GM23248 (cell line): Measurements from ENCODE around the gene DYNLRB1. TPM values are rescaled to one million over a fixed set of nuclear protein-coding genes. Genes with fewer than 3 reads are reported as not detected.
"Not testable (repeated sequence)": the region's sequence is repeated elsewhere in the genome, so short reads cannot be mapped to it uniquely, and the experiment has no call there.

ENCODE experiments used
- DNase-seq: peaks from one replicate; pipeline ENCODE4 v3.0.0-alpha.2; 2015
- H2AFZ ChIP-seq: fragments of 200-600 bp; sonication (generic); 2 replicates; pipeline ENCODE4 v1.6.1; 2016; ENCODE audit warnings: antibody characterized with exemption
- H3F3A ChIP-seq: fragments of 200-600 bp; sonication (generic); 2 replicates; pipeline ENCODE4 v1.6.1; 2016; ENCODE audit warnings: mild to moderate bottlenecking, antibody characterized with exemption, mixed run types; ENCODE audit not compliant: insufficient read depth
- H3K27ac ChIP-seq: fragments of 200-600 bp; sonication (generic); 2 replicates; pipeline ENCODE4 v1.5.1; 2016; ENCODE audit warnings: mild to moderate bottlenecking
- H3K27me3 ChIP-seq: fragments of 200-600 bp; sonication (generic); replicated peaks from 2 replicates; pipeline ENCODE4 v1.6.1; 2016; ENCODE audit warnings: mild to moderate bottlenecking; ENCODE audit not compliant: insufficient read depth
- H3K36me3 ChIP-seq: fragments of 200-600 bp; sonication (generic); 2 replicates; pipeline ENCODE4 v1.6.1; 2016; ENCODE audit warnings: low read depth, mild to moderate bottlenecking
- H3K4me1 ChIP-seq: fragments of 200-600 bp; sonication (generic); 2 replicates; pipeline ENCODE4 v1.6.1; 2016; ENCODE audit warnings: mild to moderate bottlenecking; ENCODE audit not compliant: insufficient read depth
- H3K4me2 ChIP-seq: fragments of 200-600 bp; sonication (generic); one replicate; pipeline ENCODE4 v1.6.1; 2016; ENCODE audit warnings: mild to moderate bottlenecking; ENCODE audit not compliant: unreplicated experiment
- H3K4me3 ChIP-seq: fragments of 200-600 bp; sonication (generic); 2 replicates; pipeline ENCODE4 v1.5.1; 2016; ENCODE audit warnings: mild to moderate bottlenecking
- H3K79me2 ChIP-seq: fragments of 200-600 bp; sonication (generic); 2 replicates; pipeline ENCODE4 v1.6.1; 2016; ENCODE audit warnings: mild to moderate bottlenecking; ENCODE audit not compliant: insufficient read depth
- H3K9ac ChIP-seq: fragments of 200-600 bp; sonication (generic); 2 replicates; pipeline ENCODE4 v1.6.1; 2016; ENCODE audit warnings: mild to moderate bottlenecking
- H3K9me2 ChIP-seq: fragments of 200-600 bp; sonication (generic); 2 replicates; pipeline ENCODE4 v1.6.1; 2016; ENCODE audit warnings: mixed run types, mild to moderate bottlenecking, moderate library complexity; ENCODE audit not compliant: insufficient read depth
- H3K9me3 ChIP-seq: fragments of 200-600 bp; sonication (generic); one replicate; pipeline ENCODE4 v1.6.1; 2017; ENCODE audit warnings: low read depth
- H4K20me1 ChIP-seq: fragments of 200-600 bp; sonication (generic); 2 replicates; pipeline ENCODE4 v1.6.0; 2016; ENCODE audit not compliant: insufficient read depth
- EZH2 ChIP-seq: fragments of 200-600 bp; sonication (generic); IDR thresholded peaks from 2 replicates; pipeline ENCODE4 v1.6.1; 2018; ENCODE audit warnings: antibody characterized with exemption, mild to moderate bottlenecking; ENCODE audit not compliant: insufficient read depth, poor library complexity, severe bottlenecking
- EZH2phosphoT487 ChIP-seq: fragments of 200-600 bp; sonication (generic); IDR thresholded peaks from 2 replicates; pipeline ENCODE4 v1.6.1; 2018; ENCODE audit warnings: antibody characterized with exemption, moderate library complexity, mild to moderate bottlenecking, low read depth; ENCODE audit not compliant: insufficient read depth
- WGBS, 2 experiments: methylation state at CpG; one replicate each; pipeline ENCODE4 v1.1.6; 2015 to 2017; ENCODE audit warnings: low lambda C conversion rate in 2 of 2, low coverage in 1 of 2; ENCODE audit errors: missing lambda C conversion rate in 2 of 2; 5-methylcytosine and 5-hydroxymethylcytosine counted together
- in situ Hi-C: fragments of 300-500 bp; cut with MboI; formaldehyde crosslinking; loops from 2 replicates; pipeline ENCODE4 v1.15.0; 2020
- polyA plus RNA-seq: library from polyadenylated mRNA; unstranded; fragments of >200 nt; fragmentation: Nextera tagmentation; extraction: Ambion mirVana; gene quantifications from 2 replicates; pipeline ENCODE4 v1.2.1, GENCODE V29; 2016
- total RNA-seq: library from RNA; depleted of rRNA; stranded (reverse); fragments of >200 nt; shearing (Covaris generic); gene quantifications from 2 replicates; pipeline ENCODE4 v1.2.3, GENCODE V29; 2014

DYNLRB1 gene
- total and polyA plus RNA-seq, 2 experiments from 2014 or later = 100 to 279 TPM

DNA sequence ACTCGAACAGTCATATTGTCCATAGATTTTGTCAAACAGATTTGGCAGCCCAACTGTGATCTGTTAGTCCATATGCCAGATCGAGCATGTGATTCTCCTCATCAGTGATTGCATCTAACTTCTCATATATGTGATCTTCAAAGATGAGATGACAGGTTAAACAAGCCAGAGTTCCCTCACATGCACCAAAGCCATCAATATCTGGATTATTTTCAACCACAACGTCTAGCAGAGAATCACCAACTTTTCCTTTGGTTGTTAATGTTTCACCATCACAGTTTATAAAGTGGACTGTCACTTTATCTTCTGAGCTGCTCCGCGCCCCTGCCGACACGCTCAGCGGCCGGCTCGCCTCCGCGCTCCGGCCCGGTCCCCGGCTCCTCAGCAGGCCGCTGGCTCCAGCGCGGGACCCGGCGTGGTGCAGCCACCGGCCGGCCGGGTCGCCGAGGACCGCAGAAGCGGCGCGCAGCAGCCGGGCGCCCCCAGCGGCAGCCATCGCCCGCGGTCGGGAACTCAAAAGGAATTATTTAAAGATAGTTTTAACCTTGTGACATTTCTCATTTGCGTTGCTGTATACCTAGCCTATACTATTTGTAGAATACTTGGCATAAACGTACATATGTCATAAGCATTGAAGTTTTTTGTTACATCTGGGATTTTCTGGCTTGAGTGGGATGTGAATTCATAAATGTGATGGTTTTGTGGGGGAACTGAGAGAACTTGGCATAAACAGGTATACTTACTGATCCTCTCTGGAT is 40.1 kb upstream of the DYNLRB1 start:
- Histone ChIP-seq H3K9ac (peak overlapping the region; percentile 40; the same call in 1 of the 2 replicates), H3K27ac (peak overlapping the region; percentile 34), H3K9me3 (no peaks in the 10 kb centered on the region), H3F3A (peaks cover 39% of the 10 kb centered on the region), H3K36me3 (peaks cover 37% of the 10 kb centered on the region), H3K4me1 (peaks cover 29% of the 10 kb centered on the region), H2AFZ (peak overlapping the region; percentile 45), H3K4me3 (0 out of 2 replicates have a peak overlapping the region, but pooled peaks have one; percentile 19), H3K4me2 (peak overlapping the region; percentile 87), H4K20me1 (no peaks in the 10 kb centered on the region; the same call in 1 of the 2 replicates), H3K9me2 (no peaks in the 10 kb centered on the region), H3K27me3 (no peaks in the 10 kb centered on the region), H3K79me2 (peaks cover 37% of the 10 kb centered on the region)
- DNase-seq = peak; percentile 70
- TF ChIP-seq EZH2 = no peak
- no peak for TF ChIP-seq EZH2phosphoT487
- 6% methylated on average over 37 to 38 of the region's 38 CpGs for WGBS, 2 experiments
- in situ Hi-C loops = no loop called here

DNA sequence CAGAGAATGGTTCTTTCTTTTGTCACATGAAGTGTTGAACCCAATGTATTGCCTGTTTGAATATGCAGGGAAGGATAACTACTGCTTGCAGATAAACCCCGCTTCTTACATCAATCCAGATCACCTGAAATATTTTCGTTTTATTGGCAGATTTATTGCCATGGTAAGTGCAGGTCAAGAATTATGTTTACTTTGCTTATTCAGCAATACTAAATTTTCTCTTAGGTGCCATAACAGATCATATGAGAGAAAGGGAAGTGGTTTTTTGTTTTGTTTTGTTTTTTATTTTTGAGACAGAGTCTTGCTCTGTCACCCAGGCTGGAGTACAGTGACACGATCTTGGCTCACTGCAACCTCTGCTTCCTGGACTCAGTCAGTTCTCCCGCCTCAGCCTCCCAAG is 36.6 kb upstream of the DYNLRB1 start:
- Histone ChIP-seq H3K27ac (no peak overlapping the region), H3K36me3 (peaks cover 65% of the 10 kb centered on the region), H3K9me2 (no peaks in the 10 kb centered on the region), H3F3A (peaks cover 25% of the 10 kb centered on the region), H4K20me1 (no peaks in the 10 kb centered on the region; the same call in 1 of the 2 replicates), H3K4me3 (no peak overlapping the region), H3K9ac (no peak overlapping the region), H3K4me2 (no peak overlapping the region), H3K9me3 (no peaks in the 10 kb centered on the region), H2AFZ (no peak overlapping the region), H3K79me2 (peaks cover 47% of the 10 kb centered on the region), H3K27me3 (no peaks in the 10 kb centered on the region), H3K4me1 (peaks cover 8% of the 10 kb centered on the region)
- TF ChIP-seq EZH2phosphoT487 (no peak), EZH2 (no peak)
- in situ Hi-C loops = no loop called here
- 98% methylated on average over 4 of the region's 4 CpGs for WGBS, 2 experiments
- DNase-seq = no peak

DNA sequence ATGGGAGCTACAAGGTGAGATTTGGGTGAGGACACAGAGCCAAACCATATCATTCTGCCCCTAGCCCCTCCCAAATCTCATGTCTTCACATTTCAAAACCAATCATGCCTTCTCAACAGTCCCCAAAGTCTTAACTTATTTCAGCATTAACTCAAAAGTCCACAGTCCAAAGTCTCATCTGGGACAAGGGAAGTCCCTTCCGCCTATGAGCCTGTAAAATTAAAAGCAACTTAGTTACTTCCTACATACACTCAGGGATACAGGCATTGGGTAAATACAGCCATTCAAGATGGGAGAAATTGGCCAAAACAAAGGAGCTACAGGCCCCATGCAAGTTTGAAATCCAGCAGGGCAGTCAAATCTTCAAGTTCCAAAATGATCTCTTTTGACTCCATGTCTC is 34.1 kb upstream of the DYNLRB1 start:
- H3K36me3 ChIP-seq = peaks cover 64% of the 10 kb centered on the region

DNA sequence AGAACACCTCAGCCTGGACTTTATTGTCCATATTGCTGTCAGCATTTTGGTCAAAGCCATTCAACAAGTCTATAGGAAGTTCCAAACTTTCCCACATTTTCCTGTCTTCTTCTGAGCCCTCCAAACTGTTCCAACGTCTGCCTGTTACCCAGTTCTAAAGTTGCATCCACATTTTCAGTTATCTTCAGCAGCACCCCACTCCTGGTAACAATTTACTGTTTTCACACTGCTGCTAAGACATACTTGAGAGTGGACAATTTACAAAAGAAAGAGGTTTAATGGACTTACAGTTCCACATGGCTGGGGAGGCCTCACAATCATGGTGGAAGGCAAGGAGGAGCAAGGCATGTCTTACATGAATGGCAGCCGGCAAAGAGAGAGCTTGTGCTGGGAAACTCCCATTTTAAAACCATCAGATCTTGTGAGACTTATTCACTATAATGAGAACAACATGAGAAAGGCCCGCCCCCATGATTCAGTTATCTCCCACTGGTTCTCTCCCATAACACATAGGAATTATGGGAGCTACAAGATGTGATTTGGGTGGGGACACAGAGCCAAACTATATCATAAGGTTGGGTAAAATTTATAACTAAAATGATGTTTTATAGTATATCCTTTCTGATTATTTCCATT is 32.5 kb upstream of the DYNLRB1 start:
- DNase-seq, H3K4me1 ChIP-seq, H3K4me3 ChIP-seq, H3K9me3 ChIP-seq, H3K27me3 ChIP-seq, H2AFZ ChIP-seq, in situ Hi-C loops, H3K27ac ChIP-seq, H4K20me1 ChIP-seq, H3K4me2 ChIP-seq, H3K9ac ChIP-seq, H3K9me2 ChIP-seq: not testable (repeated sequence)
- peaks cover 66% of the 10 kb centered on the region for H3K36me3 ChIP-seq
- H3K79me2 ChIP-seq = peaks cover 67% of the 10 kb centered on the region
- WGBS, 2 experiments = 98% methylated on average over 3 of the region's 3 CpGs
- peaks cover 21% of the 10 kb centered on the region for H3F3A ChIP-seq

More for the DNA sequence above, 34.1 kb upstream of the DYNLRB1 start:
- H3K27ac ChIP-seq, H3K27me3 ChIP-seq, H4K20me1 ChIP-seq, H3K4me3 ChIP-seq, H3K4me2 ChIP-seq, in situ Hi-C loops, H3K9me2 ChIP-seq, DNase-seq, H2AFZ ChIP-seq, H3K9me3 ChIP-seq, H3K9ac ChIP-seq, H3K4me1 ChIP-seq: not testable (repeated sequence)
- Histone ChIP-seq H3K79me2 (peaks cover 63% of the 10 kb centered on the region), H3F3A (peaks cover 21% of the 10 kb centered on the region)
- WGBS, 2 experiments = 93 to 96% methylated on average over 1 of the region's 1 CpG
